A549 (cell line): ENCODE results near the gene H2AZ2.

Experiments
- CEBPB ChIP-seq, 2 experiments: fragments of >200 bp in 1 of 2; sonication (Bioruptor Twin) in 1 of 2; formaldehyde crosslinking in 1 of 2; IDR thresholded peaks; 2 replicates each; pipeline ENCODE4 v1.6.1; 2012 to 2016
- MAFK ChIP-seq: fragments of 450-650 bp; IDR thresholded peaks from 2 replicates; pipeline ENCODE4 v1.6.1; 2014; ENCODE audit not compliant: partially characterized antibody
- NPAS2 ChIP-seq: fragments of 250-450 bp; sonication (Bioruptor Pico); IDR thresholded peaks from 2 replicates; pipeline ENCODE4 v1.8.0; 2022; ENCODE audit warnings: mild to moderate bottlenecking, moderate library complexity, borderline replicate concordance
- TF ChIP-seq, protein P1 (sequence below): fragments of >200 bp; sonication (Bioruptor Twin); formaldehyde crosslinking; IDR thresholded peaks from 3 replicates; pipeline ENCODE4 v1.5.1; 2016

DNA sequence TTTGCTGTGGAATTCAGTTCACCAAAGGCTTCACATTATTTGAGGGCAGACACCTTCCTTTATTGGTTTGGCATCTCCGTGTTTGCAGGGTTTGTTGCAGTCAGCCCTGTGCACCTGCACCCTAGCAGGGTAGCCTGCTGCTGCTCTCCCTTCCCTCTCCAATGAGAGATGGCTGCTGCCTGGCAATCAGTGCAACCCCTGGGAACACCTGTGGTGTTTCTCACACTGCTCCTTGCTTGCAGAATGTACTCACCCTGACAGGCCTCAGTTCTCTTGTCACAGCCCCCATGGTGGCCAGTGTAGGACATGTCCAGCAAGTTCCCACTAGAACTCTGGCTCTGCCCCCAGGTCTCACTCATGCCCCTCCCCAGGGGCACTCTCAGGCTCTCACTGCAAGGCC lies 63.5 kb downstream of the H2AZ2 start:
- no peak for TF ChIP-seq CEBPB (IDR thresholded peaks at IDR 0.05)
- no peak for TF ChIP-seq NPAS2 (CRISPR knock-in tag)
- TF ChIP-seq, protein P1, sequence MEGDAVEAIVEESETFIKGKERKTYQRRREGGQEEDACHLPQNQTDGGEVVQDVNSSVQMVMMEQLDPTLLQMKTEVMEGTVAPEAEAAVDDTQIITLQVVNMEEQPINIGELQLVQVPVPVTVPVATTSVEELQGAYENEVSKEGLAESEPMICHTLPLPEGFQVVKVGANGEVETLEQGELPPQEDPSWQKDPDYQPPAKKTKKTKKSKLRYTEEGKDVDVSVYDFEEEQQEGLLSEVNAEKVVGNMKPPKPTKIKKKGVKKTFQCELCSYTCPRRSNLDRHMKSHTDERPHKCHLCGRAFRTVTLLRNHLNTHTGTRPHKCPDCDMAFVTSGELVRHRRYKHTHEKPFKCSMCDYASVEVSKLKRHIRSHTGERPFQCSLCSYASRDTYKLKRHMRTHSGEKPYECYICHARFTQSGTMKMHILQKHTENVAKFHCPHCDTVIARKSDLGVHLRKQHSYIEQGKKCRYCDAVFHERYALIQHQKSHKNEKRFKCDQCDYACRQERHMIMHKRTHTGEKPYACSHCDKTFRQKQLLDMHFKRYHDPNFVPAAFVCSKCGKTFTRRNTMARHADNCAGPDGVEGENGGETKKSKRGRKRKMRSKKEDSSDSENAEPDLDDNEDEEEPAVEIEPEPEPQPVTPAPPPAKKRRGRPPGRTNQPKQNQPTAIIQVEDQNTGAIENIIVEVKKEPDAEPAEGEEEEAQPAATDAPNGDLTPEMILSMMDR = no peak
- no peak for TF ChIP-seq MAFK
